Bladder microvascular endothelial cell (primary cell): ENCODE measurements around the gene SEL1L. TPM values are rescaled to one million over a fixed set of nuclear protein-coding genes. Genes with fewer than 3 reads are reported as not detected.

Experiments used
- total RNA-seq: library from RNA; depleted of rRNA; stranded (reverse); fragments of >200 nt; gene quantifications from 2 replicates; pipeline ENCODE4 v1.2.3, GENCODE V29; 2014

Gene SEL1L
- 41.0 and 88.9 TPM in 2 replicates for total RNA-seq

GRCh38 chr14:81533536-81534343, at the start of gene SEL1L:
SEL1L (minus strand) TSS chr14:81533853; CDS start chr14:81533744, 109 bp downstream.

Other genes with a start within 250 kb of the SEL1L start
- 0.49 and 59.4 TPM in 2 replicates for gene STON2, start 133.5 kb downstream of the SEL1L start, total RNA-seq